NCI-H446 (cell line): ENCODE measurements around the gene OBSCN.

Experiments
- DNase-seq, 2 experiments: peaks; one replicate each; lab custom pipeline; 2025; lab: John Stamatoyannopoulos, UW

The OBSCN gene

GRCh38 chr1:228278432-228278941 lies 70.6 kb downstream of the OBSCN start:
- DNase-seq: no peak

DNA sequence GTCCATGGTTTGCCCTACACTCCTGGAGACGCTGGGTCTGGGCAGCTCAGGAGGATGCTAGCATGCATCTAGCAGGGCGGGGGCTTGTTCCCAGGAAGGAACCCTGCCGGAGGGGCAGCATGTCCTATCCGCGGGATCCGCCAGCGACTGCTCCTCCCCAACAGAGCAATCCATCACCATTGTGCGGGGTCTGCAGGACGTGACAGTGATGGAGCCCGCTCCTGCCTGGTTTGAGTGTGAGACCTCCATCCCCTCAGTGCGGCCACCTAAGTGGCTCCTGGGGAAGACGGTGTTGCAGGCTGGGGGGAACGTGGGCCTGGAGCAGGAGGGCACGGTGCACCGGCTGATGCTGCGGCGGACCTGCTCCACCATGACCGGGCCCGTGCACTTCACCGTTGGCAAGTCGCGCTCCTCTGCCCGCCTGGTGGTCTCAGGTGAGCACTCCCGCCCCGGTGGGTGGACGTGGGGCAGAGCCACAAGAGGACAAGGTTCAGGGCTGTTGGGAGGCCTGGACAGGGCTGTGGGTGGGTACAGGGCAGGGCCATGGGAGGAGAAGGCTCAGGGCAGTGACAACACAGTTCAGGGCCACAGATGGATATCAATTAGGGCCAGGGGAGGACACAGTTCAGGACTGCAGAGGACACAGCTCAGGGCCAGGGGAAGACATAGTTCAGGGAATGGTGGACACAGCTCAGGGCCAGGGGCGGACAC lies 71.3 kb downstream of the OBSCN start:
- DNase-seq: no peak

DNA sequence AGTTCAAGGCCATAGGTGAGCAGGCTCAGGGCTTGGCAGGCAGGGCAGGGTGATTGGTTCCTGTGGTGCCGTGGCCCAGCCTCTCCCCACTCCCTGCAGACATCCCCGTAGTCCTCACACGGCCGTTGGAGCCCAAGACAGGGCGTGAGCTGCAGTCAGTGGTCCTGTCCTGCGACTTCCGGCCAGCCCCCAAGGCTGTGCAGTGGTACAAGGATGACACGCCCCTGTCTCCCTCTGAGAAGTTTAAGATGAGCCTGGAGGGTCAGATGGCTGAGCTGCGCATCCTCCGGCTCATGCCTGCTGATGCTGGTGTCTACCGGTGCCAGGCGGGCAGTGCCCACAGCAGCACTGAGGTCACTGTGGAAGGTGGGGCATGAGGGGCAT lies 71.9 kb downstream of the OBSCN start:
- no peak for DNase-seq

DNA sequence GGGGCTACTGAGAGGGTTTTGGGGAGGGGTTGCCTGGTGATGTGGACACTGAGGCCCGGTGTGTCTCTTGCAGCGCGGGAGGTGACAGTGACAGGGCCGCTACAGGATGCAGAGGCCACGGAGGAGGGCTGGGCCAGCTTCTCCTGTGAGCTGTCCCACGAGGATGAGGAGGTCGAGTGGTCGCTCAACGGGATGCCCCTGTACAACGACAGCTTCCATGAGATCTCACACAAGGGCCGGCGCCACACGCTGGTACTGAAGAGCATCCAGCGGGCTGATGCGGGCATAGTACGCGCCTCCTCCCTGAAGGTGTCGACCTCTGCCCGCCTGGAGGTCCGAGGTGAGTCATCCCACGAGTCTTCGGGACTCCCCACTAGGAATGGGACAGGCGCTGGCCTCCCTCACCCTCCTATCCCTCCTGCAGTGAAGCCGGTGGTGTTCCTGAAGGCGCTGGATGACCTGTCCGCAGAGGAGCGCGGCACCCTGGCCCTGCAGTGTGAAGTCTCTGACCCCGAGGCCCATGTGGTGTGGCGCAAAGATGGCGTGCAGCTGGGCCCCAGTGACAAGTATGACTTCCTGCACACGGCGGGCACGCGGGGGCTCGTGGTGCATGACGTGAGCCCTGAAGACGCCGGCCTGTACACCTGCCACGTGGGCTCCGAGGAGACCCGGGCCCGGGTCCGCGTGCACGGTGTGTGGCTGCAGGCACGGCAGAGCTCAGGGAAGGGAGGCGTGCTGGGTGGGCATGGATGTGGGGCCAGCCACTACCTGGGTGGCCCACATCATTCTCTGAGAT lies 72.5 kb downstream of the OBSCN start:
- no peak for DNase-seq

DNA sequence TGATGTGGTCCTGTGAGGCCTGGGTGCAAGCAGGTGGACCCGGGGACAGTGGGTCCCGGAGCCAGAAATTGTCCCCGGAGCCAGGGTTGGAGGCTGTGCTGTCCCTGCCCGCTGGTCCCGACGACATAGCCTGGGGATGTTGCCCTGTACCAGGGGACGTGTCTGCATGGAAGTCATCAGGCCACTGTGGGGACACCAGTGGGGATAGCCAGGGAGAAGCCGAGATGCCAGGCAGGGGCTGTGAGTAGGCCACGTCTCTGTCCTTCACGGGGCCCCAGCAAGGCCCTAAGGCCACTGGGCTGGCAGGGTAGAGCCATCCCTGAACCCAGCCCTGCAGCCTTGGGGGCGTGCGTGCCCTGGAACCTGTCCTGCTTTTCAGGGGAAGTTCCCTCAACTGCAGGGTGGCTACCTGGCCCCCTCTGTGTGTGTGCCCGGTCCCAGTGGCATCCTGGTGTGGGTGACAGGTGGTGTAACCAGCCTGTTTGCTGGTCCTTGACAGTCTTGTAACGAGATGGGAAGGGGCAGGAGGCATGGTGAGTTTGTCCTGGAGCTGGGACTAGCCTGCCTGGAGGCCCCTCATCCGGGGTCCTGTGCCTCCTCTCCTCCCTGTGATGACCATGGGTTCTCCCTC lies 73.2 kb downstream of the OBSCN start:
- no peak for DNase-seq

GRCh38 chr1:228281631-228282328 lies 73.9 kb downstream of the OBSCN start:
- DNase-seq: no peak

- no peak for DNase-seq
Observed at GRCh38 chr1:228282329-228283042, 74.6 kb downstream of the OBSCN start.

- no peak for DNase-seq
Observed at GRCh38 chr1:228283043-228283371, 75.2 kb downstream of the OBSCN start.

- no peak for DNase-seq
Observed at GRCh38 chr1:228283476-228284147, 75.8 kb downstream of the OBSCN start.

DNA sequence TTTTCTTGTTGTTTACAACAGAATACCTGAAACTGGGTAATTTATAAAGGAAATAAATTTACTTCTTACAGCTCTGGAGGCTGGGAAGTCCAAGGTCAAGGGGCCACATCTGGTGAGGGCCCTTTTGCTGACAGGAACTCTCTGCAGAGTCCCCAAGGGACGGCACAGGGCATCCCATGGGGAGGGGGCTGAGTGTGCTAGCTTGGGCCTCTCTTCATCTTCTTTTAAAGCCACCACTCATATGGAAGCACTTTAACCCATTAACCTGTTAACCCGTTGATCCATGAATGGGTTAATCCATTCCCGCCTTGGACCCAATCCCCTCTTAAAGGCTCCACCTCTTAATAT lies 76.3 kb downstream of the OBSCN start:
- DNase-seq: no peak

DNA sequence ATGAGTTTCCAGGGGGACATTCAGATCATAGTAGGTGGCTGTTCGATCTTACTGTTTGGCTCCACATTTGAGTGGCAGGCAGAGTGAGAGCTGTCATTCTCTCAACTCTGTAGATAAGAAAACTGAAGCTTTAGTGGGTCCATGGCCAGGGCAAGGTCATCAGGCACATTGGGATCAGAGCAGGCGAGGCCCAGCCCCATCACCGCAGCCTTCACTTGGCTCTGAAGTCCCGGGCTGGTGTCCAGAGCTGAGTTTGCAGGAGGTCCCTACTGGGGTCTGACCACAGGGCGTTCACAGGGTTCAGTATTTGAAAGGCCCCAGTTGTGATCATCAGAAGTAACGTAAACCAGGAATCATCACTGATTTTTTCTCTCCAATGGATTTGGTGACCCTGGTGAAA lies 76.7 kb downstream of the OBSCN start:
- no peak for DNase-seq

DNA sequence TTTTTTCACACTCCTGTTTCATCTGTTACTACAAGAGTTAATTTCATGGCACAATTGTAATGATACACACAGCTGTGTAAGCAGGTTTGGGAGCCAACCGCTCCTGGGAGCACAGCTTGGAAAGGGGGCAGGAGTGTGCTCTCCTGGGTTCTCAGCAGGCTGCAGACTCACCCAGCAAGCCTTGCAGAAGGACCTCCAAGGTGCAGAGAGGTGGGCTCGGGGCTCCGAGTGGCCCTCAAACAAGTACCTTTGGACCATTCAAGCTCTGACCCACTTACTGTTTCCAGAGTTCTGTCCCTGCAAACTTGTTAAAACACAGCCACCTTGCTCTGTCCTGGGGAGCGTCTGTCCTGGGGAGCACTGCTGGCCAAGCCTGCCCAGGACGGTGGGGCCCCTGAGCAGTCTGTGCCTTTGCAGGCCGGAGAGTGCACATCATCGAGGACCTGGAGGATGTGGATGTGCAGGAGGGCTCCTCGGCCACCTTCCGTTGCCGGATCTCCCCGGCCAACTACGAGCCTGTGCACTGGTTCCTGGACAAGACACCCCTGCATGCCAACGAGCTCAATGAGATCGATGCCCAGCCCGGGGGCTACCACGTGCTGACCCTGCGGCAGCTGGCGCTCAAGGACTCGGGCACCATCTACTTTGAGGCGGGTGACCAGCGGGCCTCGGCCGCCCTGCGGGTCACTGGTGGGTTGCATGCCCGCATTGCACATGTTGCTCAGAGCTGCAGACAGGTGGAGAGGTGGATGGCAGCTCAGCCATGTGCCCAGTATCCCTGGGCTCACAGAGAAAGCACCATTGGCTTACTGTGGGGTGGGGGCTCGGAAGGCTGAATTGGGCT lies 78.0 kb downstream of the OBSCN start:
- no peak for DNase-seq

- no peak for DNase-seq
Observed at GRCh38 chr1:228286505-228287417, 78.9 kb downstream of the OBSCN start.

GRCh38 chr1:228287541-228288425 lies 79.9 kb downstream of the OBSCN start:
- DNase-seq: no peak

- DNase-seq: no peak
Observed at GRCh38 chr1:228288536-228289238, 80.8 kb downstream of the OBSCN start.

DNA sequence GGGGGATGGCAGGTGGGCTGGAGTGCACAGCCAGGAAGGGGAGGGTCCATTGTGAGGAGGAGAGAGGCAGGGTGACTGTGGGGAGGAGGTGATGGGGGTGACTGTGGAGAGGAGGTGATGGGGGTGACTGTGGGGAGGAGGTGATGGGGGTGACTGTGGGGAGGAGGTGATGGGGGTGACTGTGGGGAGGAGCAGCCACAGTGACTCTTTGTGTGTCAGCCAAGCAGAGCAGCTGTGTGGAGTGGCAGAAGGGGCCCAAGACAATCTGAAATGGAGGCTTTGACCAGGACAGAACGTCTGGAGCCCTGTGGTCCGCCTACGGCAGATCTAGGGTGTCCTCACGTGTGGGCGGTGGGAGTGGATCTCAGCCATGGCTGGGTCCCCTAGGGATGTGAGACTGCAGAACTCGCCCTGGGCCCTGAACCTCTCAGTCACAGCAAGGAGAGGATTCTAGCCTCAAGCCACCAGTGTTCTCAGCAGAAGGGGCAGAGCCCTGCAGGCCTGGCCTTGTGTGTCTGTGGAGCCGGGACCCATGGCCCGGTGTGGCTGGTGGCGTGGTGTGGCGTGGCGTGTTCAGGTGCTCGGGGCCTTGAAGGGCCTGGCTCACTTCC lies 81.5 kb downstream of the OBSCN start:
- DNase-seq: no peak
